HEK293T (cell line): ENCODE measurements around the gene ARAP2.

Experiments
- ELF4 ChIP-seq: fragments of 450-650 bp; IDR thresholded peaks from 2 replicates; pipeline ENCODE4 v1.6.1; 2017; ENCODE audit warnings: antibody characterized with exemption
- L3MBTL2 ChIP-seq: fragments of 450-650 bp; conservative IDR thresholded peaks from 2 replicates; pipeline ENCODE4 v1.6.1; 2016; ENCODE audit warnings: mild to moderate bottlenecking
- SP1 ChIP-seq: fragments of 450-650 bp; IDR thresholded peaks from 2 replicates; pipeline ENCODE4 v1.6.1; 2017

DNA sequence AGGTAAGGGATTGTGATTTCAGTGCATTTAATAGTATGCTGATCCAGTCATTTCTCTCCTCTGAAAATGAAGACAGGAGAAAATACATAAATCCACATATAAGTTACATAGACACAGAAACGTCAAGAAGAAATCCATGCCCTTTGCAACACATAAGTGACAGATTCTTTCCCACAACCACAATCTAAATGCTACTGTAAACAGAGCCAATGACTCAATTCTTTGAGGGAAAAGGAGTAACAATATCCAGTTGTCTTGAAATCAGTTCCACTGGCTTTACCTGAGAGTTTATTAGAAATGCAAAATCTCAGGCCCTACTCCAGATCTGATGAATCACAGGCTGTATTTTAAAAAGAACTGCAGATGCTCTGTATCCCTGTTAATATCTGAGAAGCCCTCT, 66.4 kb downstream of the ARAP2 start:
- no peak for TF ChIP-seq ELF4
- no peak for TF ChIP-seq SP1
- no peak for TF ChIP-seq L3MBTL2
